Prostate gland (tissue), 2 donors: ENCODE data around the gene CCDC85A. TPM values are rescaled to one million over a fixed set of nuclear protein-coding genes. Genes with fewer than 3 reads are reported as not detected.

Source experiments
- DNase-seq: peaks from one replicate; pipeline ENCODE4 v3.0.0-alpha.2; 2019; ENCODE audit warnings: low spot score
- H3K27ac ChIP-seq, 2 donors: fragments of 200-600 bp; sonication (generic); 2 replicates each; pipeline ENCODE4 v1.5.1; 2017 to 2019
- H3K27me3 ChIP-seq: fragments of 200-600 bp; sonication (generic); replicated peaks from 2 replicates; pipeline ENCODE4 v1.5.1; 2019; ENCODE audit not compliant: insufficient read depth
- H3K36me3 ChIP-seq, 2 donors: fragments of 200-600 bp; sonication (generic); 1 replicate in 1 of 2; 2 replicates in 1 of 2; pipeline versions ENCODE4 v1.5.1 to v1.8.1; 2017 to 2019
- H3K4me1 ChIP-seq: fragments of 200-600 bp; sonication (generic); replicated peaks from 2 replicates; pipeline ENCODE4 v1.5.1; 2019
- H3K4me3 ChIP-seq, 2 donors: fragments of 200-600 bp; sonication (generic); 2 replicates each; pipeline ENCODE4 v1.5.1; 2017 to 2019
- H3K9me3 ChIP-seq: fragments of 200-600 bp; sonication (generic); 2 replicates; pipeline ENCODE4 v1.5.1; 2017
- CTCF ChIP-seq, 4 experiments: fragments of 200-600 bp in 2 of 4; fragments of 450-650 bp in 2 of 4; sonication (generic) in 2 of 4; IDR thresholded peaks; 1 replicate in 3 of 4; 2 replicates in 1 of 4; pipeline ENCODE4 v1.5.1; 2016 to 2019; ENCODE audit warnings: antibody characterized with exemption in 4 of 4, mild to moderate bottlenecking in 2 of 4, moderate library complexity in 2 of 4
- POLR2A ChIP-seq: fragments of 450-650 bp; IDR thresholded peaks from one replicate; pipeline ENCODE4 v1.6.1; 2016; ENCODE audit warnings: antibody characterized with exemption, mild to moderate bottlenecking
- POLR2AphosphoS5 ChIP-seq: sonication (generic); formaldehyde crosslinking; IDR thresholded peaks from one replicate; pipeline ENCODE4 v1.6.1; 2017; ENCODE audit warnings: antibody characterized with exemption
- WGBS: methylation state at CpG from one replicate; pipeline ENCODE4 v1.1.5; 2018; 5-methylcytosine and 5-hydroxymethylcytosine counted together
- intact Hi-C: fragments of 100-400 bp; cut with DNase I; formaldehyde crosslinking; loops from one replicate; pipeline ENCODE4 v1.14.2; 2022
- total RNA-seq, 2 donors: library from RNA; depleted of rRNA; stranded (reverse); fragments of >200 nt; gene quantifications; one replicate each; pipeline ENCODE4 v1.1.0, GENCODE V29; 2016

Gene CCDC85A
- total RNA-seq, 2 donors from 2014 or later, result 1.5 to 4.5 TPM

- H3K27ac ChIP-seq, result no peak overlapping the region
- no peak for DNase-seq
- WGBS, result 87% methylated on average over 4 of the region's 4 CpGs
- H3K27me3 ChIP-seq, result no peaks in the 10 kb centered on the region
- H3K4me1 ChIP-seq, result no peaks in the 10 kb centered on the region
- no peaks in the 10 kb centered on the region for H3K9me3 ChIP-seq
- H3K36me3 ChIP-seq, result no peaks in the 10 kb centered on the region
- TF ChIP-seq POLR2AphosphoS5 (no peak), CTCF (IDR thresholded peaks at IDR 0.05) (no peak), POLR2A (no peak)
- H3K4me3 ChIP-seq, result no peak overlapping the region
- intact Hi-C loops, result no loop called here
Observed at GRCh38 chr2:56347881-56348280, 164.1 kb downstream of the CCDC85A start.

GRCh38 chr2:56348392-56349210, 164.8 kb downstream of the CCDC85A start:
- Histone ChIP-seq H3K9me3 (no peaks in the 10 kb centered on the region), H3K27ac (no peak overlapping the region), H3K4me3 (no peak overlapping the region), H3K36me3 (no peaks in the 10 kb centered on the region), H3K27me3 (no peaks in the 10 kb centered on the region), H3K4me1 (no peaks in the 10 kb centered on the region)
- WGBS, result 61% methylated on average over 6 of the region's 6 CpGs
- TF ChIP-seq POLR2A (no peak), POLR2AphosphoS5 (no peak), CTCF (IDR thresholded peaks at IDR 0.05) (no peak)
- no peak for DNase-seq
- intact Hi-C loops, result no loop called here

- TF ChIP-seq POLR2AphosphoS5 (no peak), CTCF (IDR thresholded peaks at IDR 0.05) (no peak), POLR2A (no peak)
- H3K27me3 ChIP-seq, result no peaks in the 10 kb centered on the region
- no peak for DNase-seq
- no peak overlapping the region for H3K27ac ChIP-seq
- no peaks in the 10 kb centered on the region for H3K4me1 ChIP-seq
- no peaks in the 10 kb centered on the region for H3K9me3 ChIP-seq
- 93% methylated on average over 3 of the region's 3 CpGs for WGBS
- intact Hi-C loops, result no loop called here
- no peaks in the 10 kb centered on the region for H3K36me3 ChIP-seq
- H3K4me3 ChIP-seq, result no peak overlapping the region
Observed at GRCh38 chr2:56357655-56358295, 174.0 kb downstream of the CCDC85A start.

GRCh38 chr2:56361844-56362243, 178.1 kb downstream of the CCDC85A start:
- no peak for TF ChIP-seq POLR2AphosphoS5
- TF ChIP-seq CTCF (IDR thresholded peaks at IDR 0.05), result no peak
- TF ChIP-seq POLR2A, result no peak
- intact Hi-C loops, result no loop called here
- WGBS, result 71% methylated on average over 2 of the region's 2 CpGs
- no peak for DNase-seq
- Histone ChIP-seq H3K27me3 (no peaks in the 10 kb centered on the region), H3K27ac (no peak overlapping the region), H3K4me1 (no peaks in the 10 kb centered on the region), H3K9me3 (no peaks in the 10 kb centered on the region), H3K4me3 (no peak overlapping the region), H3K36me3 (no peaks in the 10 kb centered on the region)
